ENCODE data around the gene MRPL34.

The MRPL34 gene

GRCh38 chr19:17333611-17334413, 28.1 kb downstream of the MRPL34 start:
- H3K79me2 ChIP-seq: no peaks in the 10 kb centered on the region
- TF ChIP-seq CTCF (IDR thresholded peaks at IDR 0.05): no peak
- peak overlapping the region; percentile 78 for H3K9ac ChIP-seq
- no peaks in the 10 kb centered on the region for H3K36me3 ChIP-seq (ENCODE audit: control insufficient read depth, insufficient read depth, low read length)
- H3K27ac ChIP-seq: peak overlapping the region; percentile 53
- H3K4me2 ChIP-seq (ENCODE audit: low read length): peak overlapping the region; percentile 75
- H3K27me3 ChIP-seq (ENCODE audit: control insufficient read depth, insufficient read depth, low read length): no peaks in the 10 kb centered on the region
- peaks cover 4% of the 10 kb centered on the region for H3K4me1 ChIP-seq
- H2AFZ ChIP-seq: peak overlapping the region; percentile 97
- no peaks in the 10 kb centered on the region for H3K9me3 ChIP-seq (ENCODE audit: control insufficient read depth, low read length)
- peak overlapping the region; percentile 65 for H3K4me3 ChIP-seq (ENCODE audit: low read depth, low read length)

GRCh38 chr19:17334414-17335409, 29.0 kb downstream of the MRPL34 start, which contains the start of gene ANO8:
TSS of gene ANO8 (minus strand) at chr19:17334855. CDS start at chr19:17334670, 185 bp downstream.
- H3K27me3 ChIP-seq (ENCODE audit: control insufficient read depth, insufficient read depth, low read length): no peaks in the 10 kb centered on the region
- H3K9me3 ChIP-seq (ENCODE audit: control insufficient read depth, low read length): no peaks in the 10 kb centered on the region
- peak within 1 kb of the TSS; percentile 65 for H3K4me3 ChIP-seq (ENCODE audit: low read depth, low read length)
- H3K36me3 ChIP-seq (ENCODE audit: control insufficient read depth, insufficient read depth, low read length): no peaks in the 10 kb centered on the region
- TF ChIP-seq CTCF (IDR thresholded peaks at IDR 0.05): no peak
- peak within 1 kb of the TSS; percentile 53 for H3K27ac ChIP-seq
- peak within 1 kb of the TSS; percentile 78 for H3K9ac ChIP-seq
- peak within 1 kb of the TSS; percentile 97 for H2AFZ ChIP-seq
- H3K4me2 ChIP-seq (ENCODE audit: low read length): peak within 1 kb of the TSS; percentile 75
- H3K4me1 ChIP-seq: peaks cover 4% of the 10 kb centered on the region
- H3K79me2 ChIP-seq: no peaks in the 10 kb centered on the region

GRCh38 chr19:17335575-17335974, 29.9 kb downstream of the MRPL34 start:
- H3K9ac ChIP-seq: no peak overlapping the region
- no peaks in the 10 kb centered on the region for H3K9me3 ChIP-seq (ENCODE audit: control insufficient read depth, low read length)
- H3K27ac ChIP-seq: no peak overlapping the region
- H2AFZ ChIP-seq: no peak overlapping the region
- H3K4me3 ChIP-seq (ENCODE audit: low read depth, low read length): peak overlapping the region; percentile 27
- peaks cover 4% of the 10 kb centered on the region for H3K4me1 ChIP-seq
- no peaks in the 10 kb centered on the region for H3K79me2 ChIP-seq
- H3K36me3 ChIP-seq (ENCODE audit: control insufficient read depth, insufficient read depth, low read length): no peaks in the 10 kb centered on the region
- H3K4me2 ChIP-seq (ENCODE audit: low read length): no peak overlapping the region
- H3K27me3 ChIP-seq (ENCODE audit: control insufficient read depth, insufficient read depth, low read length): no peaks in the 10 kb centered on the region
- no peak for TF ChIP-seq CTCF (IDR thresholded peaks at IDR 0.05)

- H3K36me3 ChIP-seq (ENCODE audit: control insufficient read depth, insufficient read depth, low read length): no peaks in the 10 kb centered on the region
- H2AFZ ChIP-seq: peak within 1 kb of the TSS; percentile 99
- peak within 1 kb of the TSS; percentile 100 for H3K4me2 ChIP-seq (ENCODE audit: low read length)
- no peaks in the 10 kb centered on the region for H3K79me2 ChIP-seq
- H3K27ac ChIP-seq: peak within 1 kb of the TSS; percentile 98
- H3K4me1 ChIP-seq: peaks cover 4% of the 10 kb centered on the region
- H3K4me3 ChIP-seq (ENCODE audit: low read depth, low read length): peak within 1 kb of the TSS; percentile 89
- H3K9ac ChIP-seq: peak within 1 kb of the TSS; percentile 59
- no peak for TF ChIP-seq CTCF (IDR thresholded peaks at IDR 0.05)
- no peaks in the 10 kb centered on the region for H3K27me3 ChIP-seq (ENCODE audit: control insufficient read depth, insufficient read depth, low read length)
- no peaks in the 10 kb centered on the region for H3K9me3 ChIP-seq (ENCODE audit: control insufficient read depth, low read length)
Measured at GRCh38 chr19:17336872-17337674, 31.4 kb downstream of the MRPL34 start, which contains the start of gene GTPBP3. TSS of gene GTPBP3 (plus strand) at chr19:17337553. CDS start at chr19:17337612, 59 bp downstream.

Measured in parathyroid adenoma (tissue), 2 donors.